ENCODE measurements around the gene TTC7B. TPM values are rescaled to one million over a fixed set of nuclear protein-coding genes. Genes with fewer than 3 reads are reported as not detected.

TTC7B gene
- total RNA-seq, 4 donors from 2014 or later = 3.3 to 18.1 (median 10.0) TPM

DNA sequence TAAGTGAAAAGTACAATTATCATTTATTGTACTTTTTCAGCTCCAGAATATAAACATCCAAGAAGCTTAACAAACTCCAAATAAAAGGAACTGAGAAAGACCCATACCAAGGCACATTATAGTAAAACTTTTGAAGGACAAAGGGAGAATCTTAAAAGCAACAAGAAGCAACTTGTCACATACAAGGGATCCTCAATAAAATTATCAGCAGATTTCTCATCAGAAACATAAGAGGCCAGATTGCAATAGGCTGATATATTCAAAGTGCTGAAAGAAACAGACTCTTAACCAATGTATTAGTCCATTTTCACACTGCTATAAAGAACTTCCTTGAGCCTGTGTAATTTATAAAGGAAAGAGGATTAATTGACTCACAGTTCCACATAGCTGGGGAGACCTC lies 48.3 kb downstream of the TTC7B start:
- Histone ChIP-seq H3K4me1 (no peaks in the 10 kb centered on the region), H3K36me3 (peaks cover 0 to 31% (median 4%) of the 10 kb centered on the region in 3 donors), H3K9me3 (peaks cover 0 to 24% (median 23%) of the 10 kb centered on the region in 3 donors), H3K27ac (no peak overlapping the region), H3K4me3 (no peak overlapping the region), H3K27me3 (no peaks in the 10 kb centered on the region)
- no peak for TF ChIP-seq POLR2A (IDR thresholded peaks at IDR 0.05)
- no peak for TF ChIP-seq CTCF (IDR thresholded peaks at IDR 0.05)
- intact Hi-C loops (cut with DNase I) = no loop called here
- no peak for DNase-seq

DNA sequence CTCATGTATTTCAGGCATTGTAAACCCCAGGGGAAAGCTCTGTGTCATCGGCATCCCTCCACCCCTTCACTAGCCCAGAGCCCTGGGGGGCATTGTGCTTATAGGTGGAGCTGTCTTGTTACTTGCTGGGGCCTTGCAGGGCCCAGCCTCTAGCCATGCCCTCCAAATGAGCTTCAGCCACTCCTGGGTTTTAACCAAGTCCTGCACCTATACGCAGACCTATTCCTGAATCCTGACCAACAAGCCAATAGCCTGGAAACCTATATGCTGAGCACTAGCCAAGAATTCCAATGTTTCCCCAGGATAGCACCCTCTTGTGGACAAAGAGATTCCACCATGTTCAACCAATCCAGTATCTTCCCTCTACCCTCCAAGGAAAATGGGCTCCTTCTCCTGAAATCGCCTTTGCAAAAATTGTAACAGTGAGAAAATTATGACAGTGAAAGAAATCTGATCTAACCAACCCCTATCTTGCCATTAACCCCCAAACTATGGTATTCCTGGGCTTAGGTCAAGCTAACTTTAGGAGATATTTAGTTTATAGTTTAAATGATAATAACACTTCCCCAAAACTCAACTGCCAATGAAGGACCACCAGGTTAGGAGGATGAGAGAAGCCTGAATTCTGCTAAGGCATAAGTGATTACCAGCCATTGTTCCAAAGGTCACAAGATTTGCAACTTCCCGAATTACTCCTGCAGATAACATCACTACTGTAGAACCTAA lies 55.5 kb downstream of the TTC7B start:
- peak in 4 of 6 experiments; percentile 38 to 62 (median 44) for TF ChIP-seq CTCF (IDR thresholded peaks at IDR 0.05)
- no peak for TF ChIP-seq POLR2A (IDR thresholded peaks at IDR 0.05)
- 73 to 86% methylated on average over 3 to 4 of the region's 4 CpGs for WGBS, 2 donors
- intact Hi-C loops (cut with DNase I) = no loop called here
- DNase-seq = no peak
- H3K4me1 ChIP-seq = peaks cover 8 to 21% (median 13%) of the 10 kb centered on the region in 3 donors
- H3K4me3 ChIP-seq = no peak overlapping the region
- no peaks in the 10 kb centered on the region for H3K27me3 ChIP-seq
- H3K36me3 ChIP-seq = no peaks in the 10 kb centered on the region
- H3K27ac ChIP-seq = no peak overlapping the region
- H3K9me3 ChIP-seq = peaks cover 0 to 17% (median 14%) of the 10 kb centered on the region in 3 donors

GRCh38 chr14:90760078-90760444 lies 56.2 kb downstream of the TTC7B start:
- WGBS, 2 donors = 82 to 84% methylated on average over 4 of the region's 4 CpGs
- Histone ChIP-seq H3K36me3 (no peaks in the 10 kb centered on the region), H3K27me3 (no peaks in the 10 kb centered on the region), H3K4me3 (no peak overlapping the region), H3K4me1 (peaks cover 8 to 21% (median 13%) of the 10 kb centered on the region in 3 donors), H3K9me3 (peaks cover 0 to 17% (median 14%) of the 10 kb centered on the region in 3 donors), H3K27ac (peak overlapping the region in 1 of 4 donors; percentile 83)
- no peak for DNase-seq
- intact Hi-C loops (cut with DNase I) = no loop called here
- TF ChIP-seq CTCF (IDR thresholded peaks at IDR 0.05) (no peak), POLR2A (IDR thresholded peaks at IDR 0.05) (no peak)

DNA sequence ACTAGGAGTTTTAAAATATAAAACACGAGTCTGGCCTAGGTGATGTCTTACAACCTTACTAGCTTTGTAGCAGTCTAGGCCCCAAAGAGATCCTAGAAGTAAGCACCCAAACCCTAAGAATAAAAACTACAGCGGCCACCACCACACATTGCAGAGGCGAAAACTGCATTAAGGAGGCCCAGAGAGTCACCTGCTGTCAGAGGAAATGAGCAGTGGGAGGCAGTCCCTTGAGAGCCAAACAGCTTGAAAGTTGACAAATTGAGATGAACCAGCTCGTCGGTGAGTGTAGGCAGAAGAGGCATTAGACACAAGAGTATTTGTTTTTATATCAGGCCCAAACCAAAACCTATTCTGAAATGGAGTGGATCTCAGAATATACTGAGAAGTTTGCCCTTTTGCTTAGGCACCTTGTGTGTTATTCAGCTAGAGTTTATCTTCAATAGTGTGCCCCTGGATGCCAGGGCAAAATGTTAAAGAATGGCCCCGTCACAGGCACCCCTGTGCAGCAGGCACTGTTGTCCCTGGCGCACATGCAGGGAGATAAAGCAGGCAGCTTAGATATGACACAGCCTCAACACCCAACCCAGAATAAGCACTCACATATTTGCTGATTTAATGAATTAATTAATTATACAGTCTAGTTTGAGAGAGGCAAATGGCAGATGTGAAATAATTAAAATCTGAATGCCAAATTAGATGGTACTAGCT lies 56.7 kb downstream of the TTC7B start:
- Histone ChIP-seq H3K4me3 (no peak overlapping the region), H3K27me3 (no peaks in the 10 kb centered on the region), H3K27ac (peak overlapping the region; percentile 77 to 93 (median 86)), H3K4me1 (peaks cover 8 to 21% (median 13%) of the 10 kb centered on the region in 3 donors), H3K36me3 (no peaks in the 10 kb centered on the region), H3K9me3 (peaks cover 0 to 17% (median 14%) of the 10 kb centered on the region in 3 donors)
- intact Hi-C loops (cut with DNase I) = no loop called here
- DNase-seq = no peak
- 68 to 81% methylated on average over 6 to 7 of the region's 7 CpGs for WGBS, 2 donors
- TF ChIP-seq CTCF (IDR thresholded peaks at IDR 0.05) = no peak
- no peak for TF ChIP-seq POLR2A (IDR thresholded peaks at IDR 0.05)

GRCh38 chr14:90758959-90759358 lies 57.3 kb downstream of the TTC7B start:
- no peaks in the 10 kb centered on the region for H3K27me3 ChIP-seq
- intact Hi-C loops (cut with DNase I) = no loop called here
- H3K36me3 ChIP-seq = no peaks in the 10 kb centered on the region
- peak overlapping the region; percentile 24 to 66 (median 48) for H3K4me3 ChIP-seq
- 21 to 34% methylated on average over 12 to 13 of the region's 13 CpGs for WGBS, 2 donors
- peaks cover 8 to 21% (median 13%) of the 10 kb centered on the region in 3 donors for H3K4me1 ChIP-seq
- DNase-seq = no peak
- H3K27ac ChIP-seq = peak overlapping the region; percentile 77 to 93 (median 86)
- TF ChIP-seq POLR2A (IDR thresholded peaks at IDR 0.05) = no peak
- peaks cover 0 to 17% (median 12%) of the 10 kb centered on the region in 3 donors for H3K9me3 ChIP-seq

Measured in esophagus squamous epithelium (tissue), 5 donors.